GM23338 (cell line): ENCODE measurements around the gene TMPRSS9.

ENCODE experiments used
- CREB1 ChIP-seq: fragments of 250-450 bp; sonication (Bioruptor Pico); IDR thresholded peaks from 2 replicates; pipeline ENCODE4 v1.5.0; 2020; ENCODE audit warnings: low read depth, mild to moderate bottlenecking, moderate library complexity
- CTCF ChIP-seq, 2 experiments: fragments of 200-600 bp in 1 of 2; sonication (generic) in 1 of 2; conservative IDR thresholded peaks; 2 replicates each; pipeline versions ENCODE4 v1.5.1 to v1.6.1; 2016 to 2017; ENCODE audit warnings: antibody characterized with exemption in 2 of 2, low read depth in 2 of 2, mild to moderate bottlenecking in 2 of 2, moderate library complexity in 1 of 2
- EZH2 ChIP-seq: fragments of 200-600 bp; sonication (generic); IDR thresholded peaks from one replicate; pipeline ENCODE4 v1.8.0; 2017; ENCODE audit warnings: antibody characterized with exemption, mild to moderate bottlenecking, low read depth; ENCODE audit not compliant: unreplicated experiment
- EZH2phosphoT487 ChIP-seq: fragments of 200-600 bp; sonication (generic); IDR thresholded peaks from one replicate; pipeline ENCODE4 v1.8.1; 2018; ENCODE audit warnings: antibody characterized with exemption; ENCODE audit not compliant: unreplicated experiment
- JUNB ChIP-seq: IDR thresholded peaks from one replicate; pipeline ENCODE4 v1.6.1; 2016; ENCODE audit warnings: antibody characterized with exemption; ENCODE audit not compliant: unreplicated experiment
- NANOG ChIP-seq: IDR thresholded peaks from 2 replicates; pipeline ENCODE4 v1.6.1; 2016; ENCODE audit warnings: antibody characterized with exemption, borderline replicate concordance
- POLR2AphosphoS5 ChIP-seq: IDR thresholded peaks from 2 replicates; pipeline ENCODE4 v1.6.1; 2016; ENCODE audit warnings: antibody characterized with exemption, low read depth
- ZNF114 ChIP-seq: fragments of 250-450 bp; sonication (Bioruptor Pico); IDR thresholded peaks from 2 replicates; pipeline ENCODE4 v1.5.0; 2020; ENCODE audit warnings: mild to moderate bottlenecking, moderate library complexity
- ZNF331 ChIP-seq: fragments of 250-450 bp; sonication (Bioruptor Pico); IDR thresholded peaks from 2 replicates; pipeline ENCODE4 v1.5.0; 2020; ENCODE audit warnings: low read depth, mild to moderate bottlenecking, moderate library complexity
- TF ChIP-seq, protein P1 (sequence below): IDR thresholded peaks from one replicate; pipeline ENCODE4 v1.6.1; 2018; ENCODE audit warnings: antibody characterized with exemption; ENCODE audit not compliant: unreplicated experiment
- TF ChIP-seq, protein P2 (sequence below): fragments of 250-450 bp; sonication (Bioruptor Pico); IDR thresholded peaks from 2 replicates; pipeline ENCODE4 v1.5.0; 2020; ENCODE audit warnings: mild to moderate bottlenecking, moderate library complexity
- TF ChIP-seq, protein P3 (sequence below): IDR thresholded peaks from 2 replicates; pipeline ENCODE4 v1.6.1; 2016; ENCODE audit warnings: antibody characterized with exemption

DNA sequence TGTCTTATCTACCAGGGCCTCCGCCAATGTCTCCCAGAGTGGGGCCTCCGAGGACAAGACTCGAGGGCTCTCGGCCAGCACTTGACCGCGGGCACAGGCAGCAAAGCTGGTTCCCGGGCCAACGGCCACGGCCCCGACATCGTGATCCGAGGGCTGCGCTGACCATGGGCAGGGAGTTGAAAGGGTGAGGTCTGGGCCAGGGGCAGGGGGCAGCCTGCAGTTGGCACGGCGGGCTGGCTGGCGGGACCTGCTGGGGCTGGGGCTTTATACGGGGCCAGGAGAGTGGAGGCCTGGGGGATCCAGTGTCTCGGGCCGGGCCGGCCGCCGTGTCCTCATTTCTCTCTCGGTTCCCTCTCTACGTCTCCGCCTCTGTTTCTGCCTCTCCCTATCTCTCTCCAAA is 42.3 kb upstream of the TMPRSS9 start:
- no peak for TF ChIP-seq CTCF (conservative IDR thresholded peaks at IDR 0.05; ENCODE audit: low read depth in 2 of 2)
- TF ChIP-seq, protein P1, sequence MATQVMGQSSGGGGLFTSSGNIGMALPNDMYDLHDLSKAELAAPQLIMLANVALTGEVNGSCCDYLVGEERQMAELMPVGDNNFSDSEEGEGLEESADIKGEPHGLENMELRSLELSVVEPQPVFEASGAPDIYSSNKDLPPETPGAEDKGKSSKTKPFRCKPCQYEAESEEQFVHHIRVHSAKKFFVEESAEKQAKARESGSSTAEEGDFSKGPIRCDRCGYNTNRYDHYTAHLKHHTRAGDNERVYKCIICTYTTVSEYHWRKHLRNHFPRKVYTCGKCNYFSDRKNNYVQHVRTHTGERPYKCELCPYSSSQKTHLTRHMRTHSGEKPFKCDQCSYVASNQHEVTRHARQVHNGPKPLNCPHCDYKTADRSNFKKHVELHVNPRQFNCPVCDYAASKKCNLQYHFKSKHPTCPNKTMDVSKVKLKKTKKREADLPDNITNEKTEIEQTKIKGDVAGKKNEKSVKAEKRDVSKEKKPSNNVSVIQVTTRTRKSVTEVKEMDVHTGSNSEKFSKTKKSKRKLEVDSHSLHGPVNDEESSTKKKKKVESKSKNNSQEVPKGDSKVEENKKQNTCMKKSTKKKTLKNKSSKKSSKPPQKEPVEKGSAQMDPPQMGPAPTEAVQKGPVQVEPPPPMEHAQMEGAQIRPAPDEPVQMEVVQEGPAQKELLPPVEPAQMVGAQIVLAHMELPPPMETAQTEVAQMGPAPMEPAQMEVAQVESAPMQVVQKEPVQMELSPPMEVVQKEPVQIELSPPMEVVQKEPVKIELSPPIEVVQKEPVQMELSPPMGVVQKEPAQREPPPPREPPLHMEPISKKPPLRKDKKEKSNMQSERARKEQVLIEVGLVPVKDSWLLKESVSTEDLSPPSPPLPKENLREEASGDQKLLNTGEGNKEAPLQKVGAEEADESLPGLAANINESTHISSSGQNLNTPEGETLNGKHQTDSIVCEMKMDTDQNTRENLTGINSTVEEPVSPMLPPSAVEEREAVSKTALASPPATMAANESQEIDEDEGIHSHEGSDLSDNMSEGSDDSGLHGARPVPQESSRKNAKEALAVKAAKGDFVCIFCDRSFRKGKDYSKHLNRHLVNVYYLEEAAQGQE = no peak
- TF ChIP-seq POLR2AphosphoS5 = no peak
- TF ChIP-seq JUNB = no peak
- TF ChIP-seq CREB1 (CRISPR knock-in tag) = no peak
- TF ChIP-seq EZH2 = no peak
- TF ChIP-seq EZH2phosphoT487 = no peak
- no peak for TF ChIP-seq ZNF331 (CRISPR knock-in tag)
- no peak for TF ChIP-seq NANOG
- no peak for TF ChIP-seq ZNF114 (CRISPR knock-in tag)
- TF ChIP-seq, protein P2, sequence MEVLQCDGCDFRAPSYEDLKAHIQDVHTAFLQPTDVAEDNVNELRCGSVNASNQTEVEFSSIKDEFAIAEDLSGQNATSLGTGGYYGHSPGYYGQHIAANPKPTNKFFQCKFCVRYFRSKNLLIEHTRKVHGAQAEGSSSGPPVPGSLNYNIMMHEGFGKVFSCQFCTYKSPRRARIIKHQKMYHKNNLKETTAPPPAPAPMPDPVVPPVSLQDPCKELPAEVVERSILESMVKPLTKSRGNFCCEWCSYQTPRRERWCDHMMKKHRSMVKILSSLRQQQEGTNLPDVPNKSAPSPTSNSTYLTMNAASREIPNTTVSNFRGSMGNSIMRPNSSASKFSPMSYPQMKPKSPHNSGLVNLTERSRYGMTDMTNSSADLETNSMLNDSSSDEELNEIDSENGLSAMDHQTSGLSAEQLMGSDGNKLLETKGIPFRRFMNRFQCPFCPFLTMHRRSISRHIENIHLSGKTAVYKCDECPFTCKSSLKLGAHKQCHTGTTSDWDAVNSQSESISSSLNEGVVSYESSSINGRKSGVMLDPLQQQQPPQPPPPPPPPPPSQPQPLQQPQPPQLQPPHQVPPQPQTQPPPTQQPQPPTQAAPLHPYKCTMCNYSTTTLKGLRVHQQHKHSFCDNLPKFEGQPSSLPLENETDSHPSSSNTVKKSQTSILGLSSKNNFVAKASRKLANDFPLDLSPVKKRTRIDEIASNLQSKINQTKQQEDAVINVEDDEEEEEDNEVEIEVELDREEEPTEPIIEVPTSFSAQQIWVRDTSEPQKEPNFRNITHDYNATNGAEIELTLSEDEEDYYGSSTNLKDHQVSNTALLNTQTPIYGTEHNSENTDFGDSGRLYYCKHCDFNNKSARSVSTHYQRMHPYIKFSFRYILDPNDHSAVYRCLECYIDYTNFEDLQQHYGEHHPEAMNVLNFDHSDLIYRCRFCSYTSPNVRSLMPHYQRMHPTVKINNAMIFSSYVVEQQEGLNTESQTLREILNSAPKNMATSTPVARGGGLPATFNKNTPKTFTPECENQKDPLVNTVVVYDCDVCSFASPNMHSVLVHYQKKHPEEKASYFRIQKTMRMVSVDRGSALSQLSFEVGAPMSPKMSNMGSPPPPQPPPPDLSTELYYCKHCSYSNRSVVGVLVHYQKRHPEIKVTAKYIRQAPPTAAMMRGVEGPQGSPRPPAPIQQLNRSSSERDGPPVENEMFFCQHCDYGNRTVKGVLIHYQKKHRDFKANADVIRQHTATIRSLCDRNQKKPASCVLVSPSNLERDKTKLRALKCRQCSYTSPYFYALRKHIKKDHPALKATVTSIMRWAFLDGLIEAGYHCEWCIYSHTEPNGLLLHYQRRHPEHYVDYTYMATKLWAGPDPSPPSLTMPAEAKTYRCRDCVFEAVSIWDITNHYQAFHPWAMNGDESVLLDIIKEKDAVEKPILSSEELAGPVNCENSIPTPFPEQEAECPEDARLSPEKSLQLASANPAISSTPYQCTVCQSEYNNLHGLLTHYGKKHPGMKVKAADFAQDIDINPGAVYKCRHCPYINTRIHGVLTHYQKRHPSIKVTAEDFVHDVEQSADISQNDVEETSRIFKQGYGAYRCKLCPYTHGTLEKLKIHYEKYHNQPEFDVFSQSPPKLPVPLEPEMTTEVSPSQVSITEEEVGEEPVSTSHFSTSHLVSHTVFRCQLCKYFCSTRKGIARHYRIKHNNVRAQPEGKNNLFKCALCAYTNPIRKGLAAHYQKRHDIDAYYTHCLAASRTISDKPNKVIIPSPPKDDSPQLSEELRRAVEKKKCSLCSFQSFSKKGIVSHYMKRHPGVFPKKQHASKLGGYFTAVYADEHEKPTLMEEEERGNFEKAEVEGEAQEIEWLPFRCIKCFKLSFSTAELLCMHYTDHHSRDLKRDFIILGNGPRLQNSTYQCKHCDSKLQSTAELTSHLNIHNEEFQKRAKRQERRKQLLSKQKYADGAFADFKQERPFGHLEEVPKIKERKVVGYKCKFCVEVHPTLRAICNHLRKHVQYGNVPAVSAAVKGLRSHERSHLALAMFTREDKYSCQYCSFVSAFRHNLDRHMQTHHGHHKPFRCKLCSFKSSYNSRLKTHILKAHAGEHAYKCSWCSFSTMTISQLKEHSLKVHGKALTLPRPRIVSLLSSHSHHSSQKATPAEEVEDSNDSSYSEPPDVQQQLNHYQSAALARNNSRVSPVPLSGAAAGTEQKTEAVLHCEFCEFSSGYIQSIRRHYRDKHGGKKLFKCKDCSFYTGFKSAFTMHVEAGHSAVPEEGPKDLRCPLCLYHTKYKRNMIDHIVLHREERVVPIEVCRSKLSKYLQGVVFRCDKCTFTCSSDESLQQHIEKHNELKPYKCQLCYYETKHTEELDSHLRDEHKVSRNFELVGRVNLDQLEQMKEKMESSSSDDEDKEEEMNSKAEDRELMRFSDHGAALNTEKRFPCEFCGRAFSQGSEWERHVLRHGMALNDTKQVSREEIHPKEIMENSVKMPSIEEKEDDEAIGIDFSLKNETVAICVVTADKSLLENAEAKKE (CRISPR knock-in tag) = no peak
- TF ChIP-seq, protein P3, sequence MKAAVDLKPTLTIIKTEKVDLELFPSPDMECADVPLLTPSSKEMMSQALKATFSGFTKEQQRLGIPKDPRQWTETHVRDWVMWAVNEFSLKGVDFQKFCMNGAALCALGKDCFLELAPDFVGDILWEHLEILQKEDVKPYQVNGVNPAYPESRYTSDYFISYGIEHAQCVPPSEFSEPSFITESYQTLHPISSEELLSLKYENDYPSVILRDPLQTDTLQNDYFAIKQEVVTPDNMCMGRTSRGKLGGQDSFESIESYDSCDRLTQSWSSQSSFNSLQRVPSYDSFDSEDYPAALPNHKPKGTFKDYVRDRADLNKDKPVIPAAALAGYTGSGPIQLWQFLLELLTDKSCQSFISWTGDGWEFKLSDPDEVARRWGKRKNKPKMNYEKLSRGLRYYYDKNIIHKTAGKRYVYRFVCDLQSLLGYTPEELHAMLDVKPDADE = no peak
